Activated CD8-positive, alpha-beta T cell treated with anti-CD3 and anti-CD28 coated beads for 36 hours (primary cell): ENCODE data around the gene OPCML. TPM values are rescaled to one million over a fixed set of nuclear protein-coding genes. Genes with fewer than 3 reads are reported as not detected.

ENCODE experiments used
- ATAC-seq: fragments of 200-7000 bp; cut with Tn5 transposase; one replicate; pipeline ENCODE4 v1.10.0; 2021; ENCODE audit warnings: mild to moderate bottlenecking, moderate library complexity
- CTCF ChIA-PET: fragments of 350-600 bp; sonication (Branson Sonifier 250); formaldehyde crosslinking; loops from one replicate; lab custom pipeline; 2021; ENCODE audit warnings: antibody characterized with exemption; lab: Charles Lee
- POLR2A ChIA-PET: fragments of 350-600 bp; sonication (Branson Sonifier 250); formaldehyde crosslinking; loops from one replicate; lab custom pipeline; 2021; ENCODE audit warnings: antibody characterized with exemption; lab: Charles Lee
- DNase-seq: peaks from one replicate; pipeline ENCODE4 v3.0.0-alpha.2; 2020
- H3K27ac Mint-ChIP-seq: one replicate; pipeline ENCODE4 v1.8.0; 2021; ENCODE audit warnings: mild to moderate bottlenecking, mixed read lengths
- H3K27me3 Mint-ChIP-seq: one replicate; pipeline ENCODE4 v1.8.0; 2021; ENCODE audit warnings: mixed read lengths
- H3K36me3 Mint-ChIP-seq: one replicate; pipeline ENCODE4 v1.8.0; 2021; ENCODE audit warnings: low read depth, mixed read lengths
- H3K4me1 Mint-ChIP-seq: one replicate; pipeline ENCODE4 v1.8.0; 2021; ENCODE audit warnings: low read depth, mixed read lengths
- H3K4me3 Mint-ChIP-seq: one replicate; pipeline ENCODE4 v1.8.0; 2021; ENCODE audit warnings: mild to moderate bottlenecking, moderate library complexity, mixed read lengths
- H3K9me3 Mint-ChIP-seq: one replicate; pipeline ENCODE4 v1.8.0; 2021; ENCODE audit warnings: mixed read lengths
- intact Hi-C: fragments of 100-400 bp; cut with micrococcal nuclease; formaldehyde crosslinking; loops from one replicate; pipeline ENCODE4 v1.10.0; 2022
- total RNA-seq, 2 experiments: library from RNA; stranded (reverse); gene quantifications; one replicate each; pipeline ENCODE4 v1.2.3, GENCODE V29; 2021
- TF ChIP-seq, protein P1 (sequence below): fragments of 200-600 bp; IDR thresholded peaks from one replicate; pipeline ENCODE4 v1.8.0; 2022; ENCODE audit warnings: antibody characterized with exemption, mild to moderate bottlenecking

OPCML gene
- total RNA-seq, 2 experiments from 2014 or later: not detected

DNA sequence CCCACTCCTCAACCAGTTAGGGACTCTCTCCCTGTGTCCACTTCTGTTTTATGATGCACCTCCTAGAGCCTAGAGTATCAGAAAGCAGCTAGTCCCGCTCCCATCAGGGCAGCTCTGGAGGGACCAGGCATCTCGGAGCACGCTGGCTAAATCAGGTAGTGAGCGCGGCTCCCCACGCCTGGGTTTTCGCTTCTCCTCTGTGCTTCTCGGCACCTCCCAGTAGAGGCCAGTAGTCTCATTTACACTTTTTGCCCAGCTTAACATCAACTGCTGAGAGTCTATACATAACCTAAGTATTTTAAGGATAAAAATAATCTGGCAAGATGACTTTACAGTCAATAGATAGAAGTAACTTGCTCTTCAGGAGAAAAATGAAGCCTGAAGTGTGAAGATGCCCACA lies 473.8 kb downstream of the OPCML start:
- ATAC-seq (no peak), DNase-seq (no peak)
- Mint-ChIP-seq H3K9me3 (no peaks in the 10 kb centered on the region), H3K27me3 (peaks cover 5% of the 10 kb centered on the region), H3K4me1 (no peaks in the 10 kb centered on the region), H3K36me3 (no peaks in the 10 kb centered on the region), H3K27ac (no peak overlapping the region), H3K4me3 (no peak overlapping the region)
- TF ChIP-seq, protein P1, sequence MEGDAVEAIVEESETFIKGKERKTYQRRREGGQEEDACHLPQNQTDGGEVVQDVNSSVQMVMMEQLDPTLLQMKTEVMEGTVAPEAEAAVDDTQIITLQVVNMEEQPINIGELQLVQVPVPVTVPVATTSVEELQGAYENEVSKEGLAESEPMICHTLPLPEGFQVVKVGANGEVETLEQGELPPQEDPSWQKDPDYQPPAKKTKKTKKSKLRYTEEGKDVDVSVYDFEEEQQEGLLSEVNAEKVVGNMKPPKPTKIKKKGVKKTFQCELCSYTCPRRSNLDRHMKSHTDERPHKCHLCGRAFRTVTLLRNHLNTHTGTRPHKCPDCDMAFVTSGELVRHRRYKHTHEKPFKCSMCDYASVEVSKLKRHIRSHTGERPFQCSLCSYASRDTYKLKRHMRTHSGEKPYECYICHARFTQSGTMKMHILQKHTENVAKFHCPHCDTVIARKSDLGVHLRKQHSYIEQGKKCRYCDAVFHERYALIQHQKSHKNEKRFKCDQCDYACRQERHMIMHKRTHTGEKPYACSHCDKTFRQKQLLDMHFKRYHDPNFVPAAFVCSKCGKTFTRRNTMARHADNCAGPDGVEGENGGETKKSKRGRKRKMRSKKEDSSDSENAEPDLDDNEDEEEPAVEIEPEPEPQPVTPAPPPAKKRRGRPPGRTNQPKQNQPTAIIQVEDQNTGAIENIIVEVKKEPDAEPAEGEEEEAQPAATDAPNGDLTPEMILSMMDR: no peak
- ChIA-PET CTCF (no interaction called here), POLR2A (no interaction called here)
- intact Hi-C loops: no loop called here

DNA sequence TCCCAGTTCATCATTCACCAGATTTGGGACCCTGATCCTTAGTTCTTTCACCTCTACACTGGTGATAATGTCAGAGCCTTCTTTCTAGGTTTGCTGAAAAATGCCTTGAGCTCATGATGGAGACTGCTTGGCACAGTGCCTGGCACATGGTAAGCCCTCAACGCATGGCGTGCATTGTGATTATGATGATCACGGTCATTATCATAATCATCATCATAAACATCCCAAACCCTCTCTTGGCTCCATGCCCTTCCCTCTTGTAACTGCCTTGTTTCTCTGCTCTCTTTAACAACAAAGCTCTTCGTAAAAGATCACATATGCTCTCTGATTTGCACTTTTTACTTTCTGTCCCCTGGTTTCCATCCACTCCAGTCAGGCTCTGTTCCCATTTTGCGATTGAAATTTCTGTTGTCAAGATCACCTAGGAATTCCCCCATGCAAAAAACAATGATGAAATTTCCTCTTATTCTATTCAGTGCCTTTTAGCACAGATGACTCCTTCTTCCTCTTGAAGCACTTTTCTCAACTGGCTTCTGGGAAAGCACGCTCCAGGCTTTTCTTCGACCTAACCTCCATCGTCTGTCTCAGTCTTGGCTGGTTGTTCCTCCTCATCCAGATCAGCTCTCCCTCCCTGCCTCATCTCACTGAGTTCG lies 479.1 kb downstream of the OPCML start:
- Mint-ChIP-seq H3K27ac (no peak overlapping the region), H3K9me3 (no peaks in the 10 kb centered on the region), H3K4me1 (no peaks in the 10 kb centered on the region), H3K27me3 (peaks cover 1% of the 10 kb centered on the region), H3K4me3 (no peak overlapping the region), H3K36me3 (no peaks in the 10 kb centered on the region)
- intact Hi-C loops: no loop called here
- DNase-seq (no peak), ATAC-seq (no peak)
- TF ChIP-seq, protein P1: no peak
- ChIA-PET CTCF (no interaction called here), POLR2A (no interaction called here)

DNA sequence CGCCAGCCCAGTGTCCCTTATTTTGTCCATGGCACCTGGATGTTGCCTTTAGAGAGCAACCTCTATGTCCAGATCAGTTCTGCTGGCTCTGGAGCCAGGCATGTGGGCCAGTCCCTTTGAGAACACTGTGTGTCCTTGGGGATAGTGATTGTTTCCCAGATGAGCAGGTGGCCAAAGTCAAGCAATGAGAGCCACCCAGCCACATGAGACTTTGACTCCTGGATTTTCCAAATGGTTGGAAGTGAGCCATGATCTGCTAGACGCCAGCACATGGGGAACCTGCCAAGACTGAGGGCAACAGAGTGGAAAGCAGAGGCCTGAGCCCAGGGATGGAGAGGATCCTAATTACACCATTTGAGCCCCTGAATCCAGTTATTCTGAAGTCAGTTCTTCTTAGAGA lies 479.8 kb downstream of the OPCML start:
- no peaks in the 10 kb centered on the region for H3K4me1 Mint-ChIP-seq
- POLR2A ChIA-PET: no interaction called here
- no peak overlapping the region for H3K4me3 Mint-ChIP-seq
- DNase-seq: no peak
- no peaks in the 10 kb centered on the region for H3K9me3 Mint-ChIP-seq
- intact Hi-C loops: no loop called here
- no peak for ATAC-seq
- no peak overlapping the region for H3K27ac Mint-ChIP-seq
- H3K36me3 Mint-ChIP-seq: no peaks in the 10 kb centered on the region
- CTCF ChIA-PET: no interaction called here
- peaks cover 1% of the 10 kb centered on the region for H3K27me3 Mint-ChIP-seq
- TF ChIP-seq, protein P1: no peak

DNA sequence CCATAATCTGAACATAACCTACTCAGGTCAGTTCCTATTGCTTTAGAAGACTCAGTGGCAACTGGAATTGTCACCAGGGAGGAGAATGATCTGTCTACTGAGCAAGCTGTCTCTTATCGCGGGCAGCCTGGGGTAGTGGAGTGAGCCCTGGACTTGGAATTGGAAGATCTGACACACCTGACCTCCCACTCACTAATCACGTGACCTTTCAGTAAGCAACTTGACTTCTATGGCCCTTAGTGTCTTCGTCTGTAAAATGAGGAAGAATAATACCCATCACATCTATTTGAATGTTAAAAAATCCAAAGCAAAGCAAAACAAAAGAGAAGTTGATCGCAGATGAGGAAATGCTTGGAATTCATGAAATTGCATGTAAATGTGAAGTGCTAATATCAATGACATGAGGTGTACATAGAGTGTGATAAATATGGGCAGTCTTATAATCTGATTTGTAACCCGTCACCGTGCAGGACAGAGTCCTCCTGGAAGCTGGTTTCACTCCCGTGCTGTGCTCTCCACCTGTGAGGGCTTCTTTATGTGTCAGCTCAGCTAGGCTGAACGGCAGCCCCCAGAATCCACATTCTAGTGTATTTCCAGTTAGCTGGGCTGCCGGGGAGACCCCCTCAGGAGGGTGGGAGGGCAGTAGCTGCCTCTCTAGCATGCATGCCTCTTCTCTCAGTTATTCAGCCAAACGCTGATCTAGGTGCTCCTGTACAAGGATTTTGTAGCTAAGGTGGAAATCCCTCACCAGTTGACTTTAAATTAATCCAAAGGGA lies 482.9 kb downstream of the OPCML start:
- intact Hi-C loops: no loop called here
- no peak overlapping the region for H3K27ac Mint-ChIP-seq
- ChIA-PET CTCF (interaction anchor here (0.7 kb wide), 1 partner anchor 29 kb away, joined by 3 read pairs; no protein-coding TSS in a partner anchor), POLR2A (no interaction called here)
- H3K4me3 Mint-ChIP-seq: no peak overlapping the region
- no peaks in the 10 kb centered on the region for H3K4me1 Mint-ChIP-seq
- H3K36me3 Mint-ChIP-seq: no peaks in the 10 kb centered on the region
- H3K9me3 Mint-ChIP-seq: no peaks in the 10 kb centered on the region
- TF ChIP-seq, protein P1: no peak
- peaks cover 1% of the 10 kb centered on the region for H3K27me3 Mint-ChIP-seq
- ATAC-seq (no peak), DNase-seq (no peak)

DNA sequence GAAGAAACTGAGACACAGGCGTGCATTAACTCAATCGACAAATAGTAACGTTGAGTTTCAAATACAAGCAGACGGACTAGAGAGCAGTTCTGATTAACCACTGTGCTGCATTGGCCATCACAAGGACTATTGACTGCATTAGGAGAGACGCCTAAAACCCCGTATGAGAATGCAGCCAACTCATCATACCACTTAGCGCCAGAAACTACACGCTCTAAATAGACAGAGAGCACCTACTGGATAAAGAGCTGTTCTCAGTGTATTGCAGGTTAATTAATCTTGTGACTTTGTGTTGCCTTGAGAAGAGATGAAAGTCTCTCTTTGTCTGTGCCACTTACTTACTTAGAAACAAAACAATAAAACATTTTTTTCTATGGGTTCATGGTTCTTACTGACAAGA lies 484.0 kb downstream of the OPCML start:
- CTCF ChIA-PET: no interaction called here
- H3K36me3 Mint-ChIP-seq: no peaks in the 10 kb centered on the region
- no peaks in the 10 kb centered on the region for H3K9me3 Mint-ChIP-seq

More for the DNA sequence above, 484.0 kb downstream of the OPCML start:
- POLR2A ChIA-PET: no interaction called here
- H3K4me3 Mint-ChIP-seq: no peak overlapping the region
- no peaks in the 10 kb centered on the region for H3K4me1 Mint-ChIP-seq
- DNase-seq: no peak
- ATAC-seq: no peak
- no peak overlapping the region for H3K27ac Mint-ChIP-seq
- intact Hi-C loops: no loop called here
- TF ChIP-seq, protein P1: no peak
- peaks cover 1% of the 10 kb centered on the region for H3K27me3 Mint-ChIP-seq
